Loucy (cell line): ENCODE measurements around the gene HSPA2.

ENCODE experiments used
- H2AFZ ChIP-seq: fragments of 200-600 bp; sonication (generic); 2 replicates; pipeline ENCODE4 v1.6.0; 2016; ENCODE audit warnings: antibody characterized with exemption, mild to moderate bottlenecking, low read length, moderate library complexity
- H3F3A ChIP-seq: fragments of 200-600 bp; 2 replicates; pipeline ENCODE4 v1.6.0; 2016; ENCODE audit warnings: antibody characterized with exemption, low read depth, mild to moderate bottlenecking
- H3K27me3 ChIP-seq: fragments of 200-600 bp; sonication (generic); 2 replicates; pipeline ENCODE4 v1.6.1; 2014; ENCODE audit warnings: low read length, mild to moderate bottlenecking; ENCODE audit not compliant: insufficient read depth, poor library complexity, severe bottlenecking
- H3K36me3 ChIP-seq: fragments of 200-600 bp; sonication (generic); 2 replicates; pipeline ENCODE4 v1.6.1; 2016; ENCODE audit warnings: low read length; ENCODE audit not compliant: insufficient read depth
- H3K4me1 ChIP-seq: fragments of 200-600 bp; sonication (generic); 2 replicates; pipeline ENCODE4 v1.5.1; 2014; ENCODE audit warnings: low read length, mild to moderate bottlenecking; ENCODE audit not compliant: insufficient read depth, poor library complexity, severe bottlenecking
- H3K4me2 ChIP-seq: fragments of 200-600 bp; sonication (generic); 2 replicates; pipeline ENCODE4 v1.6.0; 2014; ENCODE audit warnings: antibody characterized with exemption, low read length, low read depth, mild to moderate bottlenecking; ENCODE audit not compliant: poor library complexity, severe bottlenecking
- H3K4me3 ChIP-seq: fragments of 200-600 bp; sonication (generic); 2 replicates; pipeline ENCODE4 v1.5.1; 2014; ENCODE audit warnings: low read length, mild to moderate bottlenecking, mixed read lengths; ENCODE audit not compliant: poor library complexity, severe bottlenecking
- H3K79me2 ChIP-seq: fragments of 200-600 bp; sonication (generic); 2 replicates; pipeline ENCODE4 v1.6.1; 2014; ENCODE audit warnings: low read length; ENCODE audit not compliant: insufficient read depth
- H3K9ac ChIP-seq: fragments of 200-600 bp; sonication (generic); 2 replicates; pipeline ENCODE4 v1.6.0; 2014; ENCODE audit warnings: mild to moderate bottlenecking, low read depth, low read length, moderate library complexity; ENCODE audit not compliant: poor library complexity, severe bottlenecking
- H3K9me2 ChIP-seq: fragments of 200-600 bp; sonication (generic); replicated peaks from 2 replicates; pipeline ENCODE4 v1.6.1; 2016; ENCODE audit warnings: low read depth, low read length, mixed read lengths
- H3K9me3 ChIP-seq: fragments of 200-600 bp; sonication (generic); 2 replicates; pipeline ENCODE4 v1.6.1; 2014; ENCODE audit warnings: mild to moderate bottlenecking, antibody characterized with exemption, low read length, low read depth; ENCODE audit not compliant: insufficient read depth
- H4K20me1 ChIP-seq: fragments of 200-600 bp; sonication (generic); 2 replicates; pipeline ENCODE4 v1.6.0; 2014; ENCODE audit warnings: antibody characterized with exemption, low read length, mild to moderate bottlenecking; ENCODE audit not compliant: insufficient read depth, poor library complexity, severe bottlenecking
- CTCF ChIP-seq: fragments of 200-600 bp; sonication (generic); conservative IDR thresholded peaks from 2 replicates; pipeline ENCODE4 v1.5.1; 2014; ENCODE audit warnings: mild to moderate bottlenecking, antibody characterized with exemption, low read length
- EZH2phosphoT487 ChIP-seq: fragments of 200-600 bp; IDR thresholded peaks from 2 replicates; pipeline ENCODE4 v1.6.1; 2018; ENCODE audit warnings: antibody characterized with exemption, mild to moderate bottlenecking, moderate library complexity, borderline replicate concordance

HSPA2 gene

DNA sequence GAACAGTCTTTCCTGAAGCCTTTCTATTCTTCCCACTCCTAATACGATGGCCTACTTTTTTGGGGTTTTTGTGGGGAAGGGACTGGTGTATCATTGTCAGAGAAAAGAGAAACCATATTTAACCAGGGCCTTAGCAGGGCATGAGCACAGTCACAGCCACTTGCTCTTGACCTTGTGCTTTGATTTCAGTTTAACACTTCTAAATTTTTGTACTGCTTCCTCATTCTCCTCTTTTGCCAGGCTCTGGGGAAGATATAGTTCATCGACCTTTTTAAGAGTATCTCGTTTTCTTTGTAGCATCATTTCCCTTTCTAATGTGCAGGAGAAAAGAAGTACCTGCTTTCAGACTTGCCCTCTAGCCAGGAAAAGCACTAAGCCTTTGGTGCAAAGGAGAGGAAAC is 33.8 kb upstream of the HSPA2 start:
- no peak overlapping the region for H2AFZ ChIP-seq
- TF ChIP-seq CTCF: no peak
- no peak for TF ChIP-seq EZH2phosphoT487
- peaks cover 5% of the 10 kb centered on the region; the same call in 1 of the 2 replicates for H3K36me3 ChIP-seq
- H3K9me2 ChIP-seq: no peaks in the 10 kb centered on the region
- no peaks in the 10 kb centered on the region for H3K27me3 ChIP-seq
- peak overlapping the region; percentile 80 for H3K4me3 ChIP-seq
- H3K79me2 ChIP-seq: peaks cover 89% of the 10 kb centered on the region
- no peaks in the 10 kb centered on the region for H3K9me3 ChIP-seq
- H3K9ac ChIP-seq: peak overlapping the region; percentile 98
- peaks cover 10% of the 10 kb centered on the region for H3F3A ChIP-seq
- peaks cover 60% of the 10 kb centered on the region for H3K4me1 ChIP-seq
- peaks cover 72% of the 10 kb centered on the region for H4K20me1 ChIP-seq
- H3K4me2 ChIP-seq: peak overlapping the region; percentile 99

- no peak for TF ChIP-seq EZH2phosphoT487
- no peak for TF ChIP-seq CTCF
- Histone ChIP-seq H4K20me1 (peaks cover 72% of the 10 kb centered on the region), H3K27me3 (no peaks in the 10 kb centered on the region), H3K9me3 (no peaks in the 10 kb centered on the region), H3F3A (peaks cover 10% of the 10 kb centered on the region), H3K4me2 (peak overlapping the region; percentile 99), H3K9ac (peak overlapping the region; percentile 98), H3K4me1 (peaks cover 60% of the 10 kb centered on the region), H3K4me3 (peak overlapping the region; percentile 80), H3K36me3 (peaks cover 7% of the 10 kb centered on the region; the same call in 1 of the 2 replicates), H2AFZ (no peak overlapping the region), H3K79me2 (peaks cover 89% of the 10 kb centered on the region), H3K9me2 (no peaks in the 10 kb centered on the region)
These were observed 33.0 kb upstream of the HSPA2 start for GRCh38 chr14:64507376-64508156.

GRCh38 chr14:64508215-64508776 is 32.2 kb upstream of the HSPA2 start:
- TF ChIP-seq CTCF (no peak), EZH2phosphoT487 (no peak)
- no peaks in the 10 kb centered on the region for H3K9me3 ChIP-seq
- H3K79me2 ChIP-seq: peaks cover 89% of the 10 kb centered on the region
- H3K4me3 ChIP-seq: peak overlapping the region; percentile 80
- H3K36me3 ChIP-seq: peaks cover 7% of the 10 kb centered on the region; the same call in 1 of the 2 replicates
- no peaks in the 10 kb centered on the region for H3K9me2 ChIP-seq
- H3F3A ChIP-seq: peaks cover 8% of the 10 kb centered on the region
- no peak overlapping the region for H2AFZ ChIP-seq
- H3K4me2 ChIP-seq: peak overlapping the region; percentile 99
- no peaks in the 10 kb centered on the region for H3K27me3 ChIP-seq
- H4K20me1 ChIP-seq: peaks cover 74% of the 10 kb centered on the region
- H3K9ac ChIP-seq: peak overlapping the region; percentile 98
- H3K4me1 ChIP-seq: peaks cover 60% of the 10 kb centered on the region
